Mesothelial cell of epicardium (in vitro differentiated cells): ENCODE results near the gene INSIG1. TPM values are rescaled to one million over a fixed set of nuclear protein-coding genes. Genes with fewer than 3 reads are reported as not detected.

Experiments used
- DNase-seq, 2 experiments: peaks; one replicate each; pipeline ENCODE4 v3.0.0; 2021; ENCODE audit warnings: low spot score in 2 of 2; ENCODE audit not compliant: unreplicated experiment in 2 of 2
- H3K27ac Mint-ChIP-seq: 2 replicates; pipeline ENCODE4 v1.8.0; 2021; ENCODE audit warnings: mixed read lengths
- H3K27me3 Mint-ChIP-seq: 2 replicates; pipeline ENCODE4 v1.8.0; 2021; ENCODE audit warnings: low read depth, mixed read lengths
- H3K36me3 Mint-ChIP-seq: 2 replicates; pipeline ENCODE4 v1.8.0; 2021; ENCODE audit warnings: mixed read lengths
- H3K4me1 Mint-ChIP-seq: 2 replicates; pipeline ENCODE4 v1.8.0; 2021; ENCODE audit warnings: mixed read lengths
- H3K4me3 Mint-ChIP-seq: 2 replicates; pipeline ENCODE4 v1.8.0; 2021; ENCODE audit warnings: mild to moderate bottlenecking, moderate library complexity, mixed read lengths
- H3K9me3 Mint-ChIP-seq: 2 replicates; pipeline ENCODE4 v1.8.0; 2021; ENCODE audit warnings: mixed read lengths
- total RNA-seq: library from RNA; stranded (reverse); gene quantifications from 3 replicates; pipeline ENCODE4 v1.2.1, GENCODE V29; 2021
- TF ChIP-seq, protein P1 (sequence below): fragments of 200-600 bp; sonication (generic); IDR thresholded peaks from one replicate; pipeline ENCODE4 v1.5.0; 2021; ENCODE audit warnings: antibody characterized with exemption; ENCODE audit not compliant: unreplicated experiment

Gene INSIG1
- total RNA-seq, 1 donor from 2014 or later = 38.2 TPM

DNA sequence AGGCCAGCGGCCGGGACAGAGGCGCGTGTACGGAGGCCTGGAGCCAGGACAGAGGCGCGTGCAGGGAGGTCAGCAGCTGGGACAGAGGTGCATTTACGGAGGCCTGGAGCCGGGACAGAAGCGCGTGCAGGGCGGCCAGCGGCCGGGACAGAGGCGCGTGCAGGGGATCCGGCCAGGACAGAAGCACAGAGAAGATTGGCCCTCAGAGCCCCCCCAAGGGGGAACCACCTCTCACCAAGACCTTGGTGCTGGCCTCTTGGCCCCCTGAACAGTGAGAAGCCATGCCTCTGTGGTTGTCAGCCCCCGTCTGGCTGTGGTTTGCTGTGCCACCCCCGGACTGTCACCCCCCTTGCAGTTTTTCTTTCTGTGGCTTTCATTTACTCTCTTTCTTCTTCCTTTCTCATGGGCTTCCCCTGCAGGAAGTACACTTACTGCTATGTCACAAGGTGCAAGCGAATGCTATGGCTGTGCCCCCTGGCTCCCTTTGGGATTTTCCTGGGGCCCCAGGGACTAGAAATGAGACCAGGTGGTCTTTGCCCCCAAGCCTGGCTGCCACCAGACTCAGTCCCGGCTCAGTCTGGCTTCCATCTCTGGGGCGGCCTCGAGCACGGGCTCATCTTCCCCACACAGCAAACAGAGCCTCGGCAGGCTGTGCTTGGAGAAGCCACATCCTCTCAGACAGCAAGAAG, 41.1 kb downstream of the INSIG1 start:
- H3K4me3 Mint-ChIP-seq = no peak overlapping the region
- peaks cover 22% of the 10 kb centered on the region for H3K27me3 Mint-ChIP-seq
- H3K36me3 Mint-ChIP-seq = no peaks in the 10 kb centered on the region
- TF ChIP-seq, protein P1, sequence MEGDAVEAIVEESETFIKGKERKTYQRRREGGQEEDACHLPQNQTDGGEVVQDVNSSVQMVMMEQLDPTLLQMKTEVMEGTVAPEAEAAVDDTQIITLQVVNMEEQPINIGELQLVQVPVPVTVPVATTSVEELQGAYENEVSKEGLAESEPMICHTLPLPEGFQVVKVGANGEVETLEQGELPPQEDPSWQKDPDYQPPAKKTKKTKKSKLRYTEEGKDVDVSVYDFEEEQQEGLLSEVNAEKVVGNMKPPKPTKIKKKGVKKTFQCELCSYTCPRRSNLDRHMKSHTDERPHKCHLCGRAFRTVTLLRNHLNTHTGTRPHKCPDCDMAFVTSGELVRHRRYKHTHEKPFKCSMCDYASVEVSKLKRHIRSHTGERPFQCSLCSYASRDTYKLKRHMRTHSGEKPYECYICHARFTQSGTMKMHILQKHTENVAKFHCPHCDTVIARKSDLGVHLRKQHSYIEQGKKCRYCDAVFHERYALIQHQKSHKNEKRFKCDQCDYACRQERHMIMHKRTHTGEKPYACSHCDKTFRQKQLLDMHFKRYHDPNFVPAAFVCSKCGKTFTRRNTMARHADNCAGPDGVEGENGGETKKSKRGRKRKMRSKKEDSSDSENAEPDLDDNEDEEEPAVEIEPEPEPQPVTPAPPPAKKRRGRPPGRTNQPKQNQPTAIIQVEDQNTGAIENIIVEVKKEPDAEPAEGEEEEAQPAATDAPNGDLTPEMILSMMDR = no peak
- H3K9me3 Mint-ChIP-seq = no peaks in the 10 kb centered on the region
- no peak for DNase-seq
- H3K4me1 Mint-ChIP-seq = no peaks in the 10 kb centered on the region
- no peak overlapping the region for H3K27ac Mint-ChIP-seq

DNA sequence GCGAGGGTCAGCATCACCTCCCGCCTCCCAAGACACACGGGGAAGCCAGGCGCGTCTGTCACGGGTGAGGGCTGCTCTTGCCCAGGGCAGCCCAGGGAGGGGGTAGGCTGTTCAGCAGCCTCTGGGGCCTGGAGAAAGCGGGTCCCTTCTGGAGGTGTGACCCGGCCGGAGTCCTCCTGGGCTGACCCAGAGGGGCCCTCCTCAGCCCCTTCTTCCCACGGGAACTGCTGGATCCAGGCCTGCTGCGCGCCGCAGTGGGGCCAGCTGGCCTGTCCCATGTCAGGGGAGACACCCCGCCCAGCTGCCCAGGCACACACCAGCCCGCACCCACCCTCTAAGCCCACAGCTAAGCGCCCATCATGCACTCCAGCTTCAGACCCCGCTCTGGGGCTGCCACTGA, 41.8 kb downstream of the INSIG1 start:
- no peak overlapping the region for H3K27ac Mint-ChIP-seq
- no peak for DNase-seq
- TF ChIP-seq, protein P1 = no peak
- peaks cover 22% of the 10 kb centered on the region for H3K27me3 Mint-ChIP-seq
- H3K4me3 Mint-ChIP-seq = no peak overlapping the region
- no peaks in the 10 kb centered on the region for H3K36me3 Mint-ChIP-seq
- no peaks in the 10 kb centered on the region for H3K4me1 Mint-ChIP-seq
- H3K9me3 Mint-ChIP-seq = no peaks in the 10 kb centered on the region

DNA sequence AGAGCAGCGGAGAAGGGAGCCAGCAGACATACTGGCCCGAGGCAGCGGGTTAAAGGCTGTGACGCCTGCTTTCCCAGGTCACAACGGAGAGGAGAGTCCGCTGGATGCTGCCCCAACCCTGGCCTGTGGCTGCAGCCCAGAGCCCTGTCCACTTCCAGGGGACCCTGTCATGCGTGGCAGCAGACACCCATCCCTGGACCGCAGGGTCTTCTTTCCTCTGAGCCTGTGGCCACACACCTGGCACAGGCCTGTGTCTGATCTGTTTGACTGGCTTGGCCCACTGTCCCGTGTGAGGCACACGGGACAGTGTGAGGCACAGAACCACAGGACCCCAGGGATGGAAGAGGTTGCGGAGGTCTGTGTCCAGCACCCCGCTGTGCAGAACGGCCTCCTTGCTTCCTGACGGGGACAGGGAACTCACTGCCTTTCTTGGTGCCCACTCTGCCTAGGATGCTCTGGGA, 42.4 kb downstream of the INSIG1 start:
- peaks cover 24% of the 10 kb centered on the region for H3K27me3 Mint-ChIP-seq
- TF ChIP-seq, protein P1 = no peak
- no peak overlapping the region for H3K27ac Mint-ChIP-seq
- DNase-seq = no peak
- H3K9me3 Mint-ChIP-seq = no peaks in the 10 kb centered on the region
- H3K4me3 Mint-ChIP-seq = no peak overlapping the region
- peaks cover 2% of the 10 kb centered on the region for H3K4me1 Mint-ChIP-seq
- no peaks in the 10 kb centered on the region for H3K36me3 Mint-ChIP-seq

DNA sequence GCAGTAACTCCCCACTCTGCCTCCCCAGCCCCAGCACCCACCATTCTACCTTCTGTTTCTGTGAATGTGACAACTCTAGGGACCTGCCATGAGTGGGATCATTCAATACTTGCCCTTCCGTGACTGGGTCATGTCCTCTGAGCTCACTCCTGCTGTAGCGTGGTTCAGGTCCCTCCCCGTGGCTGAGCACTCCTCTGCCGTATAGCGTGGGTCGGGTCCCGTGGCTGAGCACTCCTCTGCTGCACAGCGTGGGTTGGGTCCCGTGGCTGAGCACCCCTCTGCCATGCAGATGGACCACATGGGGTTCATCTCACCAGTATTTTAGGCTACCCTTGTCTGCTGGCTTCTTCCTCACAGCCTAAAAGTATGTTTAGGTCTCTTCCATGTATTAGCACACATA, 43.0 kb downstream of the INSIG1 start:
- H3K4me3 Mint-ChIP-seq = no peak overlapping the region
- H3K9me3 Mint-ChIP-seq = no peaks in the 10 kb centered on the region
- TF ChIP-seq, protein P1 = no peak
- H3K4me1 Mint-ChIP-seq = peaks cover 2% of the 10 kb centered on the region
- no peak for DNase-seq
- no peaks in the 10 kb centered on the region for H3K36me3 Mint-ChIP-seq
- no peak overlapping the region for H3K27ac Mint-ChIP-seq
- peaks cover 24% of the 10 kb centered on the region for H3K27me3 Mint-ChIP-seq

DNA sequence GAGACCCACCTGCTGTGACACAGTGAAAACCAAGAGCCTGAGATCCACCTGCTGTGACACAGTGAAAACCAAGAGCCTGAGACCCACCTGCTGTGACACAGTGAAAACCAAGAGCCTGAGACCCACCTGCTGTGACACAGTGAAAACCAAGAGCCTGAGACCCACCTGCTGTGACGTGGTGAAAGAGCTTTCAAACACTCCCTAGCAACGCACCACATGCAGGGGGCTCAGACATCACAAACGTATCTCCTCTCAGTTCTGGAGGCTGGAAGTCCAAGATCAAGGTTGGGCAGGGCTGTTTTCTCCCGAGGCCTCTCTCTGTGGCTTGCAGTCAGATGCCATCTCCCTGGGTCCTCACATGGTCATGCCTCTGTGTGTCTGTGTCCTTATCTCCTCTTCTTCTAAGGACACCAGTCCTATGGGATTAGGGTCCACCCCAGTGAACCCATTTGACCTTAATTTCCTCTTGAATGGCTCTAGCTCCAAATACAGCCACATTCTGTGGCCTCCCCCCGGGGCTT, 43.8 kb downstream of the INSIG1 start:
- H3K27me3 Mint-ChIP-seq = peaks cover 24% of the 10 kb centered on the region
- no peak overlapping the region for H3K4me3 Mint-ChIP-seq
- no peak for DNase-seq
- no peaks in the 10 kb centered on the region for H3K9me3 Mint-ChIP-seq
- TF ChIP-seq, protein P1 = no peak
- H3K4me1 Mint-ChIP-seq = peaks cover 2% of the 10 kb centered on the region
- H3K36me3 Mint-ChIP-seq = no peaks in the 10 kb centered on the region
- no peak overlapping the region for H3K27ac Mint-ChIP-seq
